Measurements from ENCODE around the gene PARL. TPM values are rescaled to one million over a fixed set of nuclear protein-coding genes. Genes with fewer than 3 reads are reported as not detected.

PARL gene
- total RNA-seq, 1 experiment from 2014 or later, result 73.7 TPM

DNA sequence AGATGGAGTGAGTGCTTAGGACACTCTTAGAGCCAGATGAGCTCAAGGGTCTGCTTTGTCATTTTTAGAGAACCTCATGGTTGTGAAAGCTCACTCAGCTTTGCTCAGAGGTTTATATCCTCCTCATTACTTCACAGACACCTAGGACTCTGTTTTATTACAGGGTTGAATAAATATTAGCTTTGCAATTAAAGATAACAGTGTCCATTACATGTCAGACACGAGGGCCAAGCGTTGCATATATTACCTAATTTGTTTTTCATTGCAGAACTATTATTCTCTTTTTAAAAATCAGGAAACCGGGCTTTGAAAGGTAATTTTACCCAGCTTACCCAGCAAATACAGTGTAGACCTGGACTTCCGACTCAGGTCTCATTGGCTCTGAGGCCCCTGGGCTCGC, 75.4 kb downstream of the PARL start:
- no peak for TF ChIP-seq EZH2 (IDR thresholded peaks at IDR 0.05; ENCODE audit: borderline replicate concordance, low read depth, low read length, poor library complexity, severe bottlenecking)
- TF ChIP-seq, protein P1, sequence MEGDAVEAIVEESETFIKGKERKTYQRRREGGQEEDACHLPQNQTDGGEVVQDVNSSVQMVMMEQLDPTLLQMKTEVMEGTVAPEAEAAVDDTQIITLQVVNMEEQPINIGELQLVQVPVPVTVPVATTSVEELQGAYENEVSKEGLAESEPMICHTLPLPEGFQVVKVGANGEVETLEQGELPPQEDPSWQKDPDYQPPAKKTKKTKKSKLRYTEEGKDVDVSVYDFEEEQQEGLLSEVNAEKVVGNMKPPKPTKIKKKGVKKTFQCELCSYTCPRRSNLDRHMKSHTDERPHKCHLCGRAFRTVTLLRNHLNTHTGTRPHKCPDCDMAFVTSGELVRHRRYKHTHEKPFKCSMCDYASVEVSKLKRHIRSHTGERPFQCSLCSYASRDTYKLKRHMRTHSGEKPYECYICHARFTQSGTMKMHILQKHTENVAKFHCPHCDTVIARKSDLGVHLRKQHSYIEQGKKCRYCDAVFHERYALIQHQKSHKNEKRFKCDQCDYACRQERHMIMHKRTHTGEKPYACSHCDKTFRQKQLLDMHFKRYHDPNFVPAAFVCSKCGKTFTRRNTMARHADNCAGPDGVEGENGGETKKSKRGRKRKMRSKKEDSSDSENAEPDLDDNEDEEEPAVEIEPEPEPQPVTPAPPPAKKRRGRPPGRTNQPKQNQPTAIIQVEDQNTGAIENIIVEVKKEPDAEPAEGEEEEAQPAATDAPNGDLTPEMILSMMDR (conservative IDR thresholded peaks at IDR 0.05; ENCODE audit: low read depth, low read length), result no peak
- intact Hi-C loops (cut with micrococcal nuclease; ENCODE audit: unreplicated experiment), result no loop called here
- POLR2A ChIA-PET (ENCODE audit: low non-redundant PET), result no interaction called here
- Histone ChIP-seq H3K9me3 (ENCODE audit: low read depth, low read length, poor library complexity, severe bottlenecking) (no peaks in the 10 kb centered on the region), H3K27me3 (replicated peaks; ENCODE audit: insufficient read depth, low read depth, low read length, poor library complexity) (no peaks in the 10 kb centered on the region), H3K36me3 (ENCODE audit: insufficient read depth, low read length, poor library complexity, severe bottlenecking) (peaks cover 72% of the 10 kb centered on the region), H3K4me1 (ENCODE audit: insufficient read depth, low read length, poor library complexity, severe bottlenecking) (no peaks in the 10 kb centered on the region), H3K27ac (ENCODE audit: low read depth, low read length, poor library complexity, severe bottlenecking) (no peak overlapping the region), H3K4me3 (ENCODE audit: low read depth, low read length, poor library complexity, severe bottlenecking) (no peak overlapping the region)
- DNase-seq (ENCODE audit: low spot score), result no peak
- CTCF ChIA-PET, result no interaction called here
- BruUV-seq (replicated peaks), result no TSS peak

DNA sequence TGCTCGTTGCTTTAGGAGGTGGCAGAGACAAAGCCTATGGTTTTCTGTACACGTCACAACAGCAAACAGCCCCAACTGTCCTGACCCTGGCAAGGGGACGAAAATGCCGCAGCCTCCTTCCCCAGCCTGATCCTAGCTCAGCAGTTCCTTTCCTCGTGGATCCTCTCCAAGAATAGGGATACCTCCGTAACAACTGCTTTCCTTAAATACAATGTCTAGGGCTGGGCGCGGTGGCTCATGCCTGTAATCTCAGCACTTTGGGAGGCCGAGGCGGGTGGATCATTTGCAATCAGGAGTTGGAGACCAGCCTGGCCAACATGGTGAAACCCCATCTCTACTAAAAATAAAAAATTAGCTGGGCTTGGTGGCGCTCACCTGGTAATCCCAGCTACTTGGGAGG, 76.3 kb downstream of the PARL start:
- BruUV-seq (replicated peaks), result no TSS peak
- POLR2A ChIA-PET (ENCODE audit: low non-redundant PET), result no interaction called here
- no peak for DNase-seq (ENCODE audit: low spot score)
- no peak overlapping the region for H3K4me3 ChIP-seq (ENCODE audit: low read depth, low read length, poor library complexity, severe bottlenecking)
- no peak for TF ChIP-seq EZH2 (IDR thresholded peaks at IDR 0.05; ENCODE audit: borderline replicate concordance, low read depth, low read length, poor library complexity, severe bottlenecking)
- TF ChIP-seq, protein P1 (conservative IDR thresholded peaks at IDR 0.05; ENCODE audit: low read depth, low read length), result no peak
- CTCF ChIA-PET, result no interaction called here
- no peak overlapping the region for H3K27ac ChIP-seq (ENCODE audit: low read depth, low read length, poor library complexity, severe bottlenecking)
- no peaks in the 10 kb centered on the region for H3K27me3 ChIP-seq (replicated peaks; ENCODE audit: insufficient read depth, low read depth, low read length, poor library complexity)
- no peaks in the 10 kb centered on the region for H3K4me1 ChIP-seq (ENCODE audit: insufficient read depth, low read length, poor library complexity, severe bottlenecking)
- H3K36me3 ChIP-seq (ENCODE audit: insufficient read depth, low read length, poor library complexity, severe bottlenecking), result peaks cover 81% of the 10 kb centered on the region
- H3K9me3 ChIP-seq (ENCODE audit: low read depth, low read length, poor library complexity, severe bottlenecking), result no peaks in the 10 kb centered on the region
- intact Hi-C loops (cut with micrococcal nuclease; ENCODE audit: unreplicated experiment), result no loop called here

DNA sequence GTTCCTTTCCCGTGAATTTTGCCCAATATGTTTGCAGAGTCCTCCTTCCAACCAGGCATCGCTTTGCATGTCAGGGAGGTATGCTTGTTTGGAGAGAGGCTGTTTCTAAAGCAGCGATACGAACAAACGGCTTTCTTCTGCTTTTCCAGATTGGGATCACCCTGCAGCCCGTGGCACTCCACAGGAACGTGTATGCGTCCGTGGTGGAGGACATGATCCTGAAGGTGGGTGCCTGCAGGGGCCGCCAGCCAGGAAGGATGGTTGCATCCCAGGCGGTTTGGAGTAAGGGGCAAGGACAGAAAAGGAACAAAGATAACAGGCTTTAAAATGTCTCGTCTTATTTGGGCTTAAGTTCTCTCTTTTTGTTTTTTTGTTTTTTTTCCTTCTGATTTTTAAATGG, 76.8 kb downstream of the PARL start:
- DNase-seq (ENCODE audit: low spot score), result no peak
- H3K27ac ChIP-seq (ENCODE audit: low read depth, low read length, poor library complexity, severe bottlenecking), result no peak overlapping the region
- H3K4me3 ChIP-seq (ENCODE audit: low read depth, low read length, poor library complexity, severe bottlenecking), result no peak overlapping the region
- ChIA-PET POLR2A (ENCODE audit: low non-redundant PET) (no interaction called here), CTCF (no interaction called here)
- H3K36me3 ChIP-seq (ENCODE audit: insufficient read depth, low read length, poor library complexity, severe bottlenecking), result peaks cover 86% of the 10 kb centered on the region
- H3K27me3 ChIP-seq (replicated peaks; ENCODE audit: insufficient read depth, low read depth, low read length, poor library complexity), result no peaks in the 10 kb centered on the region
- intact Hi-C loops (cut with micrococcal nuclease; ENCODE audit: unreplicated experiment), result no loop called here
- H3K4me1 ChIP-seq (ENCODE audit: insufficient read depth, low read length, poor library complexity, severe bottlenecking), result no peaks in the 10 kb centered on the region
- H3K9me3 ChIP-seq (ENCODE audit: low read depth, low read length, poor library complexity, severe bottlenecking), result no peaks in the 10 kb centered on the region
- TF ChIP-seq, protein P1 (conservative IDR thresholded peaks at IDR 0.05; ENCODE audit: low read depth, low read length), result no peak
- TF ChIP-seq EZH2 (IDR thresholded peaks at IDR 0.05; ENCODE audit: borderline replicate concordance, low read depth, low read length, poor library complexity, severe bottlenecking), result no peak
- no TSS peak for BruUV-seq (replicated peaks)
